Superior temporal gyrus (tissue), 1 donor: ENCODE results near the gene PEX11G.
"Not testable (repeated sequence)": the region's sequence is repeated elsewhere in the genome, so short reads cannot be mapped to it uniquely, and the experiment has no call there.

Experiments used
- DNase-seq: peaks from one replicate; pipeline ENCODE4 v3.0.0-alpha.2; 2016; ENCODE audit errors: extremely low spot score

Gene PEX11G

DNA sequence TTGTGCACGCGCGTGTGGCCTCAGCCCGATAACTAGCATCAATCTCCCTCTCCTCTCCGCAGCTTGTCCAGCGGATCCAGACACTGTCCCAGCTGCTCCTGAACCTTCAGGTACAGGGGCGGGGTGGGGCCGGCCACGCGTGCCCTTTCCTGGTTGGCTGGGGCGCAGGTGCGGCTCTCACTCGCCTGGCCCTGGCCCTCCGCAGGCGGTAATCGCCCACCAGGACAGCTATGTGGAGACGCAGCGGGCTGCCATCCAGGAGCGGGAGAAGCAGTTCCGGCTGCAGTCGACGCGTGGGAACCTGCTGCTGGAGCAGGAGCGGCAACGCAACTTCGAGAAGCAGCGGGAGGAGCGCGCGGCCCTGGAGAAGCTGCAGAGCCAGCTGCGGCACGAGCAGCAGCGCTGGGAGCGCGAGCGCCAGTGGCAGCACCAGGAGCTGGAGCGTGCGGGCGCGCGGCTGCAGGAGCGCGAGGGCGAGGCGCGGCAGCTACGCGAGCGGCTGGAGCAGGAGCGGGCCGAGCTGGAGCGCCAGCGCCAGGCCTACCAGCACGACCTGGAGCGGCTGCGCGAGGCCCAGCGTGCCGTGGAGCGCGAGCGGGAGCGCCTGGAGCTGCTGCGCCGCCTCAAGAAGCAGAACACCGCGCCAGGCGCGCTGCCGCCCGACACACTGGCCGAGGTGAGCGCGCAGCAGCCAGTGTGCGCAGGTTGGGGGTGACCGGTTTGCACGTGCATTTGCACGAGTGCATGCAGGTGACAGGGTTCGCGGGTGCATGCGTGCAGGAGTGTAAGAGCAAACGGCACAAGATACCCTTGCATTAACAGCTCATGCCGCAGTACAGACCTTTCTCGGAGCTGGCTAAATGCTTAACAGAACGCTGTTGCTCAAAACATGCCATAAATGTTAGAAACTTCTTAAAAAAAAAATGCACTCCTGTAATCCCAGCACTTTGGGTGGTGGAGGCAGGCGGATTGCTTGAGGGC is 21.5 kb downstream of the PEX11G start:
- DNase-seq: no peak

DNA sequence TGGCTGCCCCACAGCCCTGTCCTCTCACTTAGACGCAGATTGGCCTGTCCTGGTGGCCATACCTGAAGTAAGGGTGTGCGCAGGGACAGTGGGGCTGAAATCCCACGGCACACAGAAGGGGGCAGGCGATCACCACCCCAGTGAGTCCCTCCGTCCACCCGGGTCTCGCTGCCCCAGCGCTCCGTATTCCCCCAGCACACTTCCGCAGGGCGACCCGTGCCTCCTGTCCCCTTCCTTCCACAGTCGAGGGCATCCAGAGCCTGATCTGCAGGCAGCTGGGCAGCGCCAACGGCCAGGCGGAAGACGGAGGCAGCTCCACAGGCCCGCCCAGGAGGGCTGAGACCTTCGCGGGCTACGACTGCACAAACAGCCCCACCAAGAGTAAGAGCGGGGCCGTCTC is 25.3 kb downstream of the PEX11G start:
- no peak for DNase-seq

DNA sequence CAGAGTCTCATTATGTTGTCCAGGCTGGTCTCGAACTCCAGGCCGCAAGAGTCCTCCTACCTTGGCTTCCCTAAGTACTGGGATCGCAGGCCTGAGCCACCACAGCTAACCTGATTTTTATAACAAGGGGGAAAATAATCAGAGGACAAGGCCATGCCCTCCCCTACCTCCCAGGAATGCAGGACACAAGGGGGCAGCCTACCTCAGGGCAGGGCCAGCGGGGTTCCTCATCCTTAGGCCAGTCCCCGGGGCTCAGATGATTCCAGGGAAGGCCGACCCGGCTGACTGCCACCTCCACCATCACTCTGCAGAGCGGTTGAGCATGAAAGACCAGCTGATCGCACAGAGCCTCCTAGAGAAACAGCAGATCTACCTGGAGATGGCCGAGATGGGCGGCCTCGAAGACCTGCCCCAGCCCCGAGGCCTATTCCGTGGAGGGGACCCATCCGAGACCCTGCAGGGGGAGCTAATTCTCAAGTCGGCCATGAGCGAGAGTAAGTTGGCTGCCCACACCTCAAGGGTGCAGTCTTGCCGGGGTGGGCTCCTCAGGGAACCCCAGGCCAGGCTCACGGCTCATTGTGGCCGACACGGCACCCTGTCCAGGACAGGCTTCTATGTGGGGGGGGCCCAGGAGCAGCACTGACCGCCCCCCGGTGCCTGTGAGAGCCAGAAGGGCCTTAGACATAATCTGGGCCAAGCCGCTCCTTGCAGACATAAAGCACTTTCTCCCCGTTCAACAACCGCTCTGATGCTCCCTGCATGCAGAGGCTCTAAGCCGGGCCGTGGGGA is 26.8 kb downstream of the PEX11G start:
- no peak for DNase-seq

DNA sequence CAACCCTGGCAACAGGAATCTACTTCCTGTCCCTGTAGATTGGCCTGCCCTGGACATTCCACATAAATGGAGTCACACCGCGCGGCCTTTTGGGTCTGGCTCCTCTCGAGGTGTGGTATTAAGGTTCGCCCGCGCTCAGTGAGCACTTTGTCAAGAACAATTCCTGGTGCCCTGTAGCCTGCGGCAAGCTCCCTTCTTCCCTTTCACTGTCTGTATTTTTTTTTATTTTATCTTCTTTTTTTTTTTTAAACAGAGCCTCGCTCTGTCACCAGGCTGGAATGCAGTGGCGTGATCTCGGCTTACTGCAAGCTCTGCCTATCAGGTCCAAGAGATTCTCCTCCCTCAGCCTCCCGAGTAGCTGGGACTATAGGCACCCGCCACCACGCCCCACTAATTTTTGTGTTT is 28.3 kb downstream of the PEX11G start:
- no peak for DNase-seq

DNA sequence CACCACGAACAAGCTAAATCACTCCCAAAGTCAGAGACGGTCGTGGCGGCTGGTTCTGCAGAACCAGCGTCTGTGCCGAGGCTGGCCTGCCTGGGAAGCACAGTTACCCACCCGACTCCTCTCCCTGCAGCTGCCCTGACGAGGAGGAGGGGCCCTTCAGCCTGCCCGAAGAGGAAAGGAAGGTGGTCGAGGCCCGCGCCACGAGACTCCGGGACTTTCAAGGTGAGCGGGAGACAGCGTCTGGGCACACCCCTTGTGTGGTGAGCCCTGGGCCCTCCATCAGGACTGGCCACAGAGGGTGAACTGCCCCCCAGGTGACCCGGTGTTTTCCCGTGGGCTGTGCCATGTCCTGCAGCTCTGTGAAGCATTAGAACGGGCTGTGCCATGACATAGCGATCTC is 29.1 kb downstream of the PEX11G start:
- DNase-seq: no peak

DNA sequence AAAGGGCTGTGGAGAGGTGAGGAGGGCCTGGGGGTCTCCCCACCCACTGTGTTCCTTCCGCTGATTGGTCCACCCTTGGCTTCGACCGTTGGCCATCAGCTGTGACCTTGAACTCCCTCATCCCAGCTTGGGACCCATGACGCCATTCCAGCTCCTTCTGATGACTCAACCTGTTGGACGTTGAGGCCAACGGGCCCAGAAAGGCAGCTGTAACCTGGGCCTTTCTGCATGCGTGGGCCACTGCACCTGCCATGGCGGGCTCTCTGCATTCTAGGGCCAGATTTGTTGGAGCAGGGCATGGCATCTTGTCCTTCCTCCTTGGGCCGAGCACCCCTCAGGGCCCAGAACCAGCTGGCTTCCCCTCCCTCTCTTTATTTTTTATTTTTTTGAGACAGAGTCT is 30.2 kb downstream of the PEX11G start:
- no peak for DNase-seq

DNA sequence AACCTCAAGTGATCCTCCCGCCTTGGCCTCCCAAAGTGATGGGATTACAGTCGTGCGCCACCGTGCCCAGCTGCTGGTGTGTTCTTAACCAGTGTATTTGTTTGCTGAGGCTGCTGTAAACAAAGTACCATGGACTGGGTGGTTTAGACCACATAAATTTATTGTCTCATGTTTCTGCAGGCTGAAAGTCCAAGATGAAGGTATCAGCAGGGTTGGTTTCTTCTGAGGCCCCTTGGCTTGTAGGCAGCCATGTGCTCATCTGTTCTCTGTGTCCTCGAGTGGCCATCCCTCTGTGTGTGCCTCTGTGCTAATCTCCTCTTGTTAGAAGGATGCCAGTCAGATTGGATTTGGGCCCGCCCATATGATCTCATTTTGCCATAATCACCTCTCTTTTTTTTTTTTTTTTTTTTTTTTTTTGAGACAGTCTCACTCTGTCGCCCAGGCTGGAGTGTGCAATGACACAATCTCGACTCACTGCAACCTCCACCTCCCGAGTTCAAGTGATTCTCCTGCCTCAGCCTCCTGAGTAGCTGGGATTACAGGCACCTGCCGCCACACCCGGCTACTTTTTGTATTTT is 31.8 kb downstream of the PEX11G start:
- DNase-seq: no peak

DNA sequence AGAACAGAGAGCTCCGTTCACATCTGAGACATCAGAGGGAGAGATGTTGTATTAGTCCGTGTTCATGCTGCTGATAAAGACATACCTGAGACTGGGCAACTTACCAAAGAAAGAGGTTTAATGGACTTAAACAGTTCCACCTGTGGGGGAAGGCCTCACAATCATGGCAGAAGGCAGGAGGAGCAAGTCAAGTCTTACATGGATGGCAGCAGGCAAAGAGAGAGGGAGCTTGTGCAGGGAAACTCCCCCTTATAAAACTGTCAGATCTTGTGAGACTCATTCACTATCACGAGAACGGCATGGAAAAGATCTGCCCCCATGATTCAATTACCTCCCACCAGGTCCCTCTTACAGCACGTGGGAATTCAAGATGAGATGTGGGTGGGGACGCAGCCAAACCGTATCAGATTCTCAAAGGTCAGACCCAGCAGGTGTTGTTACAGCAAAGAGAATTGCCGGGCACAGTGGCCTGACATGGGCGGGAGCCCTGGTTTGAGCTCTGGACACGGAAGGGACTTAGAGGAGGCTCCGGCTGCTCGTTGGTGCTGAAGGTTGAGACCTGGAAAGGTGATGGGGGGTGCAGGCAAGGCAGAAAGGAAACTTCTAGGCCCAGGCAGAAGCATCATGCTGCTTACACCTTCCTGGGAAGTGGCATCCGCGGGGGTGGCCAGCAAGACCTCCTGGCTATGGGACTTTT is 33.1 kb downstream of the PEX11G start:
- no peak for DNase-seq

DNA sequence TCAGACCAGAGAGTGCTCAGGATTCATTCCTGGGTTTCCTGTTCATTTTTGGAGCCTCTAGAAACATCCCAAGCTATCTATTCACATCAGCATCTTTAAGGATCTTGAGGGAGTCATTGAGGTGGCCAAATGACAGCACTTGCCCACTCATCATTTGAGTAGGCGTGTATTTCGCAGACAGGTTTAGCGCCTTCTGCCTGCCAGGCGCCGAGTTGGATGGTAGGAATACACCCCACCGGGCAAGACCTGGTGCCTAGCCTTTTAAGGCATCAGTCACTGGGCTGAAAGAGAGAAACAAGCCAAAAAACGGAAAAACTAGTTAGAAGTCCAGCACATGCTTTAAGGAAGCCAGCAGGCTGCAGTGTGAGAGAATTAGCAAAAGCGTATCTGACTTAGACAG is 33.8 kb downstream of the PEX11G start:
- peak; percentile 16 for DNase-seq

DNA sequence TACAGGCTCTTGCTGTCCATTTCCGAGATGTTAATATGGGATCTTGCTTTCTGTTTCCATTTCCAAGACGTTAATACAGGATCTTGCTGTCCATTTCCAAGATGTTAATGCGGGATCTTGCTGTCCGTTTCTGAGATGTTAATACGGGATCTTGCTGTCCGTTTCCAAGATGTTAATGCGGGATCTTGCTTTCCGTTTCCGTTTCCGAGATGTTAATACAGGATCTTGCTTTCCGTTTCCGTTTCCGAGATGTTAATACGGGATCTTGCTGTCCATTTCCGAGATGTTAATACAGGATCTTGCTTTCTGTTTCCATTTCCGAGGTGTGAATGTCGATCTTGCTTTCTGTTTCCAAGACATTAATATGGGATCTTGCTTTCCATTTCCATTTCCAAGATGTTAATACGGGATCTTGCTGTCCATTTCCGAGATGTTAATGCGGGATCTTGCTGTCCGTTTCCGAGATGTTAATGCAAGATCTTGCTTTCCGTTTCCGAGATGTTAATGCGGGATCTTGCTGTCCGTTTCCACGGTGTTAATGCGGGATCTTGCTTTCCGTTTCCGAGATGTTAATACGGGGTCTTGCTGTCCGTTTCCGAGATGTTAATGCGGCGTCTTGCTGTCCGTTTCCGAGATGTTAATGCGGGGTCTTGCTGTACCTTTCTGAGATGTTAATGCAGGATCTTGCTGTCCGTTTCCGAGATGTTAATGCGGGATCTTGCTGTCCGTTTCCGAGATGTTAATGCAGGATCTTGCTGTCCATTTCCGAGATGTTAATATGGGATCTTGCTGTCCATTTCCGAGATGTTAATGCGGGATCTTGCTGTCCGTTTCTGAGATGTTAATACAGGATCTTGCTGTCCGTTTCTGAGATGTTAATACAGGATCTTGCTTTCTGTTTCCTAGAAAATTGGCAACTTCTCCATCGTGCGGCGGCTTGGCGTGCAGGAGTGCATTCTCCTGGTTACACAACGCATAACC is 38.3 kb downstream of the PEX11G start:
- peak; percentile 55 for DNase-seq

DNA sequence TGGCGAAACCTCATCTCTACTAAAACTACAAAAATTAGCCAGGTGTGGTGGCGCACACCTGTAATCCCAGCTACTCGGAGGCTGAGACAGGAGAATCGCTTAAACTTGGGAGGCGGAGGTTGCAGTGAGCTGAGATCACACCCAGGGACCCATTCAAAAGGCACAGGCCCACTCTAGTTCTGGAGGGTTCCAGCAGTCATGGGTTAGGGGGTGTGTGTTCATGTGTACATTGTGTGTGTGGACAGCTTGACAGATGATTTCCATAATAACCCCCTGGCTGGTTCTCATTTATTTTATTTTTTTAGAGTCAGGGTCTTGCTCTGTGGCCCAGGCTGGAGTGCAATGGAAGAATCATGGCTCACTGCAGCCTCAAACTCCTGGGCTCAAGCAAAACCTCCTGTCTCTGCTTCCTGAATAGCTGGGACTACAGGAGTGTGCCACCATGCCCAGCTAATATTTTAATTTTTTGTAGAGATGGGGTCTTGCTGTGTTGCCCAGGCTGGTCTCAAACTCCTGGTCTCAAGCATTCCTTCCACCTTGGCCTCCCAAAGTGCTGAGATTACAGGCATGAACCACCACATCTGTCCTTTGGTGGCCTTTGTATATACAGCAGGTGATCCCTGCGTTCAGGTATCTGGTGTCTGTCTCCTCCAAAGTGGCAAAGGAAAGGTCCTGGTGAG is 39.3 kb downstream of the PEX11G start:
- DNase-seq: not testable (repeated sequence)

DNA sequence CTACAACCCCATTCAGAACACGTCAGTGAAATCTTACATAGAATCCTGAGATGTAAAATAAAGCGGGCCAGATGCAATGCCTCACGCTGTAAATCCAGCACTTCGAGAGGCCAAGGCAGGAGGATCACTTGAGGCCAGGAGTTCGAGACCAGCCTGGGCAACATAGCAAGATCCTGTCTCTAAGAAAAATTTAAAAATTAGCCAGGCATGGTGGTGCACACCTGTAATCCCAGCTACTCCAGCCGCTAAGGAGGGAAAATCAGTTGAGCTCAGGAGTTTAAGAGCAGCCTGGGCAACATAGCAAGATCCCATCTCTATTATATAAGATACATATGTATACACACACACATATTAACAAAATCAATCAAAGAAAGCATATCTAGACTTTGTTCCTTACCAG is 41.2 kb downstream of the PEX11G start:
- DNase-seq: no peak

DNA sequence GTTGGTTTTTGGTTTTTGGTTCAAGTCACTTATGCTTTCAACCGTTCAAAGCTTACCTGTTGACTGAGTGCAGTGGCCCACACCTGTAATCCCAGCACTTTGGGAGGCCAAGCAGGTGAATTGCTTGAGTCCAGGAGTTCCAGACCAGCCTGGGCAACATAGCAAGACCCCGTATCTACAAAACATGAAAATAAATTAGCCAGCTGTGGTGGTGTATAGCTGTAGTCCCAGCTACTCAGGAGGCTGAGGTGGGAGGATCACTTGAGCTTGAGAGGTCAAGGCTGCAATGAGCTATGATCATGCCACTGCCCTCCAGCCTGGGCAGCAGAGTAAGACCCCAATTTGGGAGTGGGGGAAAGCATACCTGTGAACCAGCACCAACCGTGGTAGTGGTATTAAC is 43.7 kb downstream of the PEX11G start:
- DNase-seq: no peak

DNA sequence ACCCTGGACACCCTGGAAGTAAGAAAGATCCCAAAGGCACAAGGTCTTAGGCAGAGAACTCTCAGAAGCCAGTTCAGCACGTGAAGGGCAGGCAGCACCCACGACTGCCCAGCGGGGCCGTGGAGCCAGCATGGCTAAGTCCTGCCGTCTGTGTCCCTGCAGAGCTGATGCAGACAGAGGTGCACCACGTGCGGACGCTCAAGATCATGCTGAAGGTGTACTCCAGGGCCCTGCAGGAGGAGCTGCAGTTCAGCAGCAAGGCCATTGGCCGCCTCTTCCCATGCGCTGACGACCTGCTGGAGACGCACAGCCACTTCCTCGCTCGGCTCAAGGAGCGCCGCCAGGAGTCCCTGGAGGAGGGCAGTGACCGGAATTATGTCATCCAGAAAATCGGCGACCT is 44.8 kb downstream of the PEX11G start:
- DNase-seq: no peak

DNA sequence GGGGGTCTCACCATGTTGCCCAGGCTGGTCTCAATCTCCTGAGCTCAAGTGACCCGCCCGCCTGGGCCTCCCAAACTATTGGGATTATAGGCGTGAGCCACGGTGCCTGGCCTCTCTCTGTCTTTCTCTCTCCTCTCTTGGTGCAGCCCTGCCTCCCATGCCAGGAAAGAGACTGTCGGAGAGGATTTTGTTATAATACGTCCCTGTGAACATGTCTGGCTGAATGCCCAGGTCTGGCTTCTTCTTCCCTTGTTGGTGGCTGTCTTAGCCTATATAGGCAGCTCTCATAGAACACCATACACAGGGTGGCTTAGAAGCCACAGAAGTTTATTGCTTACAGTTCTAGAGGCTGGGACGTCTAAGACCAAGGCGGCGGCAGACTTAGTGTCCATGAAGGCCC is 46.4 kb downstream of the PEX11G start:
- peak; percentile 55 for DNase-seq

DNA sequence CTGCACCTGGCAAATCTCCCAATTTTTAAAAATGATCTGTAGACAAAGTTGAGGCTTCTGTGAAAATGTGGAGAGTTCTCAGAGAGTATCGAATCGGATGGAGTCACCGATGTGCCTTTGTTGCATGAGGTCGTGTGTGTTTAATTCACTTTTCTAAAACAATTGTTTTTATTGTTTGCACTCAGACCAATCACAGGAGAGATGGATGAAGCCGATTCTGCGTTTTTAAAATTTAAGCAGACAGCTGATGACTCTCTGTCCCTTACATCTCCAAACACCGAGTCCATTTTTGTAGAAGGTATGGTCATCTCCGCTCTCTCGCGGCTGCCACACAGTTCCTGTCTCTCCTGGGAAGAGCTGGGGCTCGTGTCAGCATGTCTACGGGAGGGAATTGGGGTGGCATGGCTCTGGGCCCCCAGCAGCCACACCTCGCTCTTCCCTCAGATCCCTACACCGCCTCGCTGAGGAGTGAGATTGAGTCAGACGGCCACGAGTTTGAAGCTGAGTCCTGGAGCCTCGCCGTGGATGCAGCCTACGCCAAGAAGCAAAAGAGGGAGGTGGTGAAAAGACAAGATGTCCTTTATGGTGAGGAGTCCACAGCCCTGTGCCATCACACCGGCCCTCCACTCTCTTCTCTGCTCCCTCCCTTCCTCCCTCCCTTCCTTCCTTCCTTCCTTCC is 47.2 kb downstream of the PEX11G start:
- peak; percentile 65 for DNase-seq

DNA sequence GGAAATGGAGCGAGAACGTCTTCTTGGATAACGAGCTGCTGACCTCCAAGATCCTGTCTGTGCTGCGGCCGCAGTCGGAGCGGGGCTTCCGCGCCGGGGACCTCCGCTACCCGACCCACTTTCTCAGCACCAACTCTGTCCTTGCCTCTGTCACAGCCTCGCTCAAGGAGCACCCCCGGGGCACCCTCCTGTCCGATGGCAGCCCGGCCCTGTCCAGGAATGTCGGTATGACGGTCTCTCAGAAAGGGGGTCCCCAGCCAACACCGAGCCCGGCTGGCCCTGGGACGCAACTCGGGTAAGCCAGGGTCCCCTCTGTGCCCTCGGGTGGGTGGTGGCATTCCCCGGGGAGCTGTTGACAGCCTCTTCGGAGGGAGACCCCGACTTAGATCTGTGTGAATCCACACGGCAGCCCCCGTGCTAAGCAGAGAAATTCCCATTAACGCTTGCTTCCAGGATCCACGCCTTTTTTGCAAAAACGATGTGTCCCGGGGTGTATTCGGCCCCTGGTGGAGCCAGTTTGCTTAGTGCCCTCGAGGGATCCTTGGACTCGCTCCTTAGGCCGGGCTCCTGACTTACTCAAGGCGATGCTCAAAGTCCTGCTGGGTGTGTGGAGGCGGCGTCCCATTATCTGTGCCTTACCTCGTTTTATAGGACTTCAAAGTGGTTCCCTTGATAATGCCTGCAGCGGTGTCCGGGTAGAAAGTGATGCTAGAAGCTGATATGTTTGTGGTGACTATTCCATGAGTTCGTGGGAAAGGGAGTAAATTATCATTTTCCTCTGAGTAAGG is 48.5 kb downstream of the PEX11G start:
- DNase-seq: no peak

DNA sequence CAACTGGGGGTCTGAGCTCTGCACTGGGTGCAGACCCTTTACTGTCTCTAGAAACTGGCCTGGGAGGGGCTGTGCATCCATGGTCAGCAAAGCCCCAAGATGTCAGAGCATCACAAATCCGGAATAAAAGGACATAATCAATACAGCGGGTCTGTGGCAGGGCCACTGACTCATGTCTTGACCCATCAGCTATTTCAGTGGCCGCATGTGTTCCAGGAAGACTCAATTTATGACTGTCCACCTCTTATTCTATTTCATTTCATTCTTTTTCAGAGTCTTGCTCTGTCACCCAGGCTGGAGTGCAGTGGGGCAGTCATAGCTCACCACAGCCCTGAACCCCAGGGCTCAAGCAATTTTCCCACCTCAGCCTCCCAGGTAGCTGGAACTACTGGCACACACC is 53.2 kb downstream of the PEX11G start:
- no peak for DNase-seq

DNA sequence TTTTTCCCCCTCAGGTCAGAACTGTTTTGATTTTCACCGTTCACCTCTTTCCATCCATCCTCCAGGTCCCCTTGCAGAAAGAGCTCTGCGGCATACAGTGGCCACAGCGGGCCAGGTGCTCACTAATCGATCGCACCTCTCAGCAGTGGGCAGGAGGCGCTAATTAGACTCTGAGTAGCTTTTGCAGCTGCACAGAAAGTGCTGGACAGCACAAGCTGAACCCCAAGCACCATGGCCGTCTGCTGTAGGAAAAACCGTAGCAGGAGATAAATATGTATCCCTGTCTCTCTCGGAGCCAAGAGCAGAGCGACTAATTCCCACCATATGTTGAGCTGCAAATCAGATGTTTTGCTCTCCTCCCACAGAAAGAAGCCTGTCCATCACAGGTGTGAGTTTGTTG is 54.4 kb downstream of the PEX11G start:
- DNase-seq: no peak
